Left lobe of liver (tissue), 2 donors: Measurements from ENCODE around the gene C3orf33. TPM values are rescaled to one million over a fixed set of nuclear protein-coding genes. Genes with fewer than 3 reads are reported as not detected.

Source experiments
- ATAC-seq: fragments of 200-7000 bp; cut with Tn5 transposase; one replicate; pipeline ENCODE4 v1.9.1; 2020; ENCODE audit warnings: mild to moderate bottlenecking, moderate library complexity
- DNase-seq: peaks from one replicate; pipeline ENCODE4 v3.0.0-alpha.2; 2020; ENCODE audit warnings: low spot score
- total RNA-seq: library from RNA; stranded (reverse); gene quantifications from one replicate; pipeline ENCODE4 v1.2.1, GENCODE V29; 2021
- donor health status: DM: no; HTN: no; CAD: no; lungs with moderate emphysema.
- donor health status: DM: no; HTN: yes; CAD: no.

Gene C3orf33
- total RNA-seq, 1 donor from 2014 or later, result 0.70 TPM

DNA sequence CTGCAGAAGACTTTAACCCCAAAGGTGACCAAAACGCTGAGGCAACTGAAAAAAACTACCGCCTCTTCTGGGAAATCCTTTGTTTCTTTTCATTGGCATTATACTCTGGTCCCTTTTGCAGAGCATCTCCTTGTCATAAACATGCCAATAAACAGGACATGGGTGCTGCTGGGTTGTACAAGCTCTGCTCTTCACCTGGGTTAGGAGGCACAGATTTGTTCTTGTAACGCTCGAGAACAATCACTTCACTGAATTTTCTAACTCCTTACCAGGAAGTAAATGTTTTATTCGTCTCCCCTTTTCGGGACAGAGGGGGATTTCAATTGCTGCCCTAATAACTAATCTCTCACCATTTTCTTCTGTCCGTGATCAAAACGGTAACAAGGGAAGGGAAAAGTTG, 62.5 kb downstream of the C3orf33 start:
- DNase-seq, result no peak

DNA sequence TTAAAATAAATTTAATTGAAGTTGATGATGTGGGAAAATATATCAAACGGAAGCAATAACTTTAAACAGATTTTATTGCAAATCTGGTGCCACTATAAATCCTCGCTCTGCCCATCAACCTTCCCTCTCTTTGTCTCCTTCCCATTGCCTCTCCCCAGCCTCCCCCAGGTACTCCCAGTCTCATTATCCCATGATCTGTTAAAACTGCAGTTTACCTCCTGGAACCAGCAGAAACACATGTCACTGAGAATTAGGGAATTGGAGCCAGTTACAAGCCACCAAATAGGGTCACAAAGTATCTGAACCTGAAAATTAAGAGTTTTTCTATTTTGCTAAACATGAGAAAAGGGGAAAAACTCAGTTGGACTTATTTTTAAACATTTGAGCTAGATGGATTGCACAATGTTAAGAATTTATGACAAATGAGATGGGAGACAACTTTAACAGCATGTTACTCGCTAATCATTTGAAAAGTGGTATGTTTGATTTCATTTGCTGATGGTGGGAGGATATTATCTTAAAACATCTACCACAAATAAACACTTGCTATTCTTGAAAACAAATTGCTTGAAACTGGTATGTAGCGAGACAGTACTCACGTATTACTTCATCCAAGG, 63.6 kb downstream of the C3orf33 start:
- ATAC-seq, result no peak
- no peak for DNase-seq

More for the DNA sequence above, 62.5 kb downstream of the C3orf33 start:
- no peak for ATAC-seq

DNA sequence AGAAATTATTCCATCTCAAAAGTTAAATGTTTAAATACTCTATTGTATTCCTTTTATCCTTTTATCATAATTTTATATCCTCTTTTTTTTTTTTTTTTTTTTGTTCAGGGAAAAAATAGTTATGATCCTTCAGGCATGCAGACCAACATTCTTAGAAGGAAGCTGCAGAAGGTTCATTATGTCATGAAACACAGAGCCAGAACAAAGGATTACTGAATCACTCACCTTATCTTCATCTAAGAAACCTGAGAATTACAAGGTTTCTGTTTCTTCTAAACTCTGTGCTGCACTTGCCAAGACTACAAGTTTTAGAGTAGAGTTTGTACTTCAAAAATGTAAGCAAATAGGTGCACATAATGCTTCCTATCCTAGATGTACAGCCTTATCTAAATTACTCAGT, 64.5 kb downstream of the C3orf33 start:
- DNase-seq (no peak), ATAC-seq (no peak)

DNA sequence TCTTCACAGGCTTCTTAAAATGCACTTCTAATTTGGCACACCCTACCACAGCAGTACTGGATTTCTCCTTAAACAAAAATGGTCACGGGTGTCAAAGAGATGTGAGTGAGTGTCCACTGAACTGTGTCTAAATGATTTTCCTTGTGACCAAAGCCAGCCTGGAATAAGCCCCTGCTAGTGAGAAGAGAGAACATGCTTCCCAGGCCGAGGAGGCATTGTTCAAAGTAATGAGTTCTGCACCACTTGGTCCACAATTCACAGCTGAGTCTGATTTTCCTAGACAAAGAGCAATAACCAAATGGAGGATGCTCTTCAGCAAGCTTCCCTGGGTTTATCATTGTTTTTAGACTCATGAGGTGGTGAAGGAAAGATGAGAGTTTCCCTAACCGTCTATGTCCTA, 65.0 kb downstream of the C3orf33 start:
- DNase-seq, result no peak
- no peak for ATAC-seq

DNA sequence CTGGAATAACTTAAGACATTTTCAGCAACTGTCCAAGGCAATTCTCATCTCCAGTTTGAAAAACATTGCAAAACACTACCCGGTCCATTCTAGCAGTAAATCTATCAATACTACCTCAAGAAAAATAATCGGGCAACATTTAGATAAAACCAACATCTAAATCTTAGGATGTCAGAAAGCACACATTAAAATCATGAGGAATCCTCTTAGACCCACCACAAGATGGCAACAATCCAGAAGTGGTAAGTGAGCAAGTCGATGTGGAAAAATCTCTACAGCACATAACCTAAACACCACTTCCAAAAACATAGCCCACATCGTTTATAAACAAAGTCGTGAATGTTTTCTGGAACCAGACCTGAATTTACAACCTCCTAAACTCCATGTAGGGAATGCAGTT, 66.9 kb downstream of the C3orf33 start:
- no peak for DNase-seq
- ATAC-seq, result no peak

DNA sequence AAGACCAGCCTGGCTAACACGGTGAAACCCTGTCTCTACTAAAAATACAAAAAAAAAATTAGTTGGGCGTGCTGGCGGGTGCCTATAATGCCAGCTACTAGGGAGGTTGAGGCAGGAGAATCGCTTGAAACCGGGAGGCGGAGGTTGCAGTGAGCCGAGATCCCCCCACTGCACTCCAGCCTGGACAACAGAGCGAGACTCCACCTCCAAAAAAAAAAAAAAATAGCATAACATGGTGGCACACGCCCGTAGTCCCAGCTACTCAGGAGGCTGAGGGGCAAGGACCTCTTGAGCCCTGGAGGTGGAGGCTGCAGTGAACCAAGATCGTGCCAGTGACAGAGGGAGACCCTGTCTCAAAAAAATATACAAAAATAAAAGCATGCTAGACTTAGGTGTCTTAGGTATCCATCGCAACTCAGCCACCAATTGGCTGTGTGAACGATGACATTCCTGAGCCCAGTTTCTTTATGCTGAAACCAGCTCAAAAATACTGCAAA, 67.5 kb downstream of the C3orf33 start:
- ATAC-seq (no peak), DNase-seq (no peak)

DNA sequence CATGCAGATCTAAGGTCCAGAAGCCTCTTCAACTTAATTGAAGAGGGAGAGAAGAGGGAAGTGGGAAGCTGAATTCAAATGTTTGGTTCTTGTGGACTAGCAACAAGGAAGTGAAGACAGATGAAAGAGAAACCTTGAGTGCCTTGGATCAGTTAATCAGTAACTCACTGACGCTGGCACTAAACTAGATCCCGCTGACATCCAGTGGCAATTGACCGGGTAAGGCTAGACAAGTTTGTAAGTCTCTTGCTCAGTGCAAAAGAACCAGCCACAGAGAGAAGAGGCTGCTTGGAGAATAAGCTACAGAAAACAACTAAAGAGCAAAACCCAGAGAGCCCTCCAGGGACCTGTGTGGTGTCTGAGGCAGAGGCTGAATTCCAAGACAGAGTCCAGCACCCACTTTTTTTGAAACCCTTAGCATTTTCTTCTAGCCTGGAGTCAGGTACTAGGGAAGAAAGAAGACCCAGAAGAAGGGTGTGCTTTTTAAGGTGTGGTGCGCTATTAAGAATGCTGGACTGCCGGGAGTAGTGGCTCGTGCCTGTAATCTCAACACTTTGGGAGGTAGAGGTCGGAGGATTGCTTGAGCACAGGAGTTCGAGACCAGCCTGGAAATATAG, 68.1 kb downstream of the C3orf33 start:
- DNase-seq, result peak; percentile 64
- peak; percentile 100 for ATAC-seq

DNA sequence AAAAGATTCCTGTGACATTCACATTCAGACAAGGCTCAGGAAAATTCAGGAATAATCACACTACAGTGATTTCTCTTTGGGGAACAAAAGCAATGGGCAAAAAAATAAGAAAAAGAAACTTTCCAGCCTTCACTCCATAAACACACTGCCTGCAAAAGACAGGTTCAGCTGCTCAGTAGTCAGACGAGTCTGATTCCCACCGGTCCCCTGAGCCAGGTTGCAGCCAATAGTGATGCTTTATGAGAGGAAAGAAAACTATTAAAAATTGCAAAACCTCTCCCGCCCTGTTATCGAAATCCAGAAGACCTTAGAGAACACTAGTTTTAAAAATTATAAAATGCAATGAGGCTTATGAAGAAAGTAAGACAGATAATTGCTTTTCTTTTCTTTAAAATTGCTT, 69.7 kb downstream of the C3orf33 start:
- ATAC-seq, result no peak
- no peak for DNase-seq

DNA sequence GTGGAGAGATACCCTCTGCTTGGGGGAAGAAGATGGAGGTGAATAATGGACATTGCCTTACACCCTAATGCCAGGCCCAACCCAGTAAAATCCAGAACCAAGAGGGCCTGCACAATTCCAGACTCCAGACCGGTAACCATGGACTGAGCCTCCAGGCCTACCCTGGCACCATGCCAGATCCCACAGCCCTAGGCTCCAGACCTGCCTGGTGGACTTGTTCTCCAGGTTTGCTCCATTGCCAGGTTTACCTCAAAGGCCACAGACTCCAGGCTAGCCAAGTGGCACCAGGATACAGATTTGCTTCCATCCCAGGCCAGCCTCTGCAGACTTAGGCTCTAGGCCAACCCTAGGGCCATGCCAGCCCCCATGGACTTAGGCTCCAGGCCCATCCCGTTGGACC, 75.2 kb downstream of the C3orf33 start:
- no peak for ATAC-seq
- no peak for DNase-seq

DNA sequence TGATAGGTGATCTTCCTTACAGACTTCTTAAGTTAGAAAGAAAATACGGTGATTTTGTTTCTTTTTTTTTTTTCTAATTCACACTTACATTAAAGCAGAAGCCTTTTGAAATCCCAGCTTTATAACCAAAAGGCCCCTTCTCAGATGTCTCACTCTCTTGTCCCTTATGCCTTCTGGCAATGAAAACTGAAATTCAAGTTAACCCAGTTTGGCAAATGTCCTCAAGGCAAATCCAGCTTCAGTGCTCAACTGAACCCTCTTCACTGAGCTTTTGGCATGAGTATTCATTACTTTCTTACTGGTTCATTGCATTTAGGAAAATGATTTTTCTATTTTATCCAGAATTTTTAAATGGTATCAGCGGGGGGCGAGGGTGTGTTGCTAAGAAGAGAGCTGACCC, 78.2 kb downstream of the C3orf33 start:
- ATAC-seq (no peak), DNase-seq (no peak)

DNA sequence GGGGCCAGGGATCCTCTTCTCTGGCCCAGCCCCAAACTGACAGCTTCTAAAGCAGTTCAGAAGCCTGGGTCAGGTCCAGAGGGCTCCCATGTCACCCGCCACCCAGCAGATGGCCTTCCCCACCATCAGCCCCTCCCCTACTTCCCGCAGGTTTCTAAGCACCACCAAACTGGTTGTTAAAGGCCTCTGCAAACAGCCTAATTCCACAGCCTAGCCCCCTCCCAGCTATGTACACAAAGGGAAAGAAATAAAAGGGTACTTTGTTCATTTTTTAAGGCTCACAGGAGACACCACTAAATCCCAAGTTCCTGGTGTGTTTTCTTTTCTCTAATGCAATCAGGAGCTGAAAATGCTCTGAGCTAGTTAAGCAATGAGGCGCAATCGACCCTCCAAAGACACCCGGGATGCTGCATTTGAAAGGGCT, 91.8 kb downstream of the C3orf33 start:
- DNase-seq (no peak), ATAC-seq (no peak)

Other genes starting within 250 kb of the C3orf33 start
- 0.08 TPM for gene PLCH1, start 61.2 kb downstream of the C3orf33 start, total RNA-seq
- 39.7 TPM for gene SLC33A1, start 48.1 kb upstream of the C3orf33 start, total RNA-seq
- gene GMPS, start 64.4 kb upstream of the C3orf33 start, total RNA-seq, result 14.6 TPM